Fibroblast of the aortic adventitia (primary cell): ENCODE results near the gene EPN1. TPM values are rescaled to one million over a fixed set of nuclear protein-coding genes. Genes with fewer than 3 reads are reported as not detected.

Experiments used
- DNase-seq: peaks from one replicate; pipeline ENCODE4 v3.0.0-alpha.2; 2010; ENCODE audit warnings: low read depth
- H3K4me3 ChIP-seq: 2 replicates; pipeline ENCODE4 v1.5.1; 2011; ENCODE audit warnings: low read depth, mild to moderate bottlenecking, control low read depth, low read length, moderate library complexity
- CTCF ChIP-seq: IDR thresholded peaks from 2 replicates; pipeline ENCODE4 v1.5.1; 2011; ENCODE audit warnings: mild to moderate bottlenecking, low read length, control low read depth, inconsistent platforms; ENCODE audit not compliant: insufficient read depth
- total RNA-seq: library from RNA; depleted of rRNA; stranded (reverse); fragments of >200 nt; gene quantifications from 2 replicates; pipeline ENCODE4 v1.2.3, GENCODE V29; 2012; ENCODE audit warnings: low replicate concordance

Gene EPN1
- total RNA-seq, 1 donor: 60.6 TPM

GRCh38 chr19:55661826-55662225 is 13.2 kb upstream of the EPN1 start:
- H3K4me3 ChIP-seq: no peak overlapping the region
- no peak for DNase-seq
- TF ChIP-seq CTCF: no peak

GRCh38 chr19:55663846-55664536 is 11.0 kb upstream of the EPN1 start:
- DNase-seq: no peak
- no peak overlapping the region for H3K4me3 ChIP-seq
- no peak for TF ChIP-seq CTCF

- no peak for DNase-seq
- no peak overlapping the region for H3K4me3 ChIP-seq
- no peak for TF ChIP-seq CTCF
Measured at GRCh38 chr19:55666343-55667005, 8.6 kb upstream of the EPN1 start.

GRCh38 chr19:55667006-55667381 is 8.0 kb upstream of the EPN1 start:
- no peak overlapping the region for H3K4me3 ChIP-seq
- no peak for TF ChIP-seq CTCF
- DNase-seq: no peak

- no peak overlapping the region for H3K4me3 ChIP-seq
- DNase-seq: no peak
- TF ChIP-seq CTCF: no peak
Measured at GRCh38 chr19:55667511-55667910, 7.5 kb upstream of the EPN1 start.

GRCh38 chr19:55667958-55668357 is 7.1 kb upstream of the EPN1 start:
- DNase-seq: no peak
- H3K4me3 ChIP-seq: no peak overlapping the region
- no peak for TF ChIP-seq CTCF
